Erythroblast (primary cell): ENCODE data around the gene TACR1.

Experiments
- DNase-seq, 2 experiments: peaks; one replicate each; lab custom pipeline; 2025; lab: John Stamatoyannopoulos, UW
- GATA1 ChIP-seq: IDR thresholded peaks from 2 replicates; pipeline ENCODE4 v1.6.1; 2011; ENCODE audit warnings: low read depth, mild to moderate bottlenecking, control low read depth, low read length, moderate library complexity
- POLR2A ChIP-seq: IDR thresholded peaks from 2 replicates; pipeline ENCODE4 v1.6.1; 2011; ENCODE audit warnings: mild to moderate bottlenecking, low read length

The TACR1 gene

DNA sequence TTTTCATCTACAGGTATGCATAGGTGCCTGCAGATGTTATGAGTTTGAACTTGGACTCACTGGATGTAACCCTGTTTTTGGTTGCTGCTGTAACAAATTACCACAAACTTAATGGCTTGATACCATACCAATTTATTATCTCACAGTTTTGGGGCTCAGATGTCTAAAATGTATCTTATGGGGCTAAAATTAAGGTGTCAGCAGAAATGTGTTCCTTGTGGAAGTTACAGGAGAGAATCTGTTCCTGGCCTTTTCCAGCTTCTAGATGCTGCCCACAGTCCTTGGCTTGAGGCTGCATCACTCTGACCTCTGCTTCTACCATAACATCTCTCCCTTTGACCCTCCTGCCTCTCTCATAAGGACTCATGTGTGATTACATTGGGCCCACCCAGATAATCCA, 193.3 kb downstream of the TACR1 start:
- no peak for DNase-seq
- TF ChIP-seq POLR2A (no peak), GATA1 (no peak)

- no peak for DNase-seq
- no peak for TF ChIP-seq POLR2A
- TF ChIP-seq GATA1 = no peak
Measured at GRCh38 chr2:75003773-75004172, 195.5 kb downstream of the TACR1 start.

- DNase-seq = no peak
- no peak for TF ChIP-seq POLR2A
- no peak for TF ChIP-seq GATA1
Measured at GRCh38 chr2:75003276-75003675, 196.0 kb downstream of the TACR1 start.

DNA sequence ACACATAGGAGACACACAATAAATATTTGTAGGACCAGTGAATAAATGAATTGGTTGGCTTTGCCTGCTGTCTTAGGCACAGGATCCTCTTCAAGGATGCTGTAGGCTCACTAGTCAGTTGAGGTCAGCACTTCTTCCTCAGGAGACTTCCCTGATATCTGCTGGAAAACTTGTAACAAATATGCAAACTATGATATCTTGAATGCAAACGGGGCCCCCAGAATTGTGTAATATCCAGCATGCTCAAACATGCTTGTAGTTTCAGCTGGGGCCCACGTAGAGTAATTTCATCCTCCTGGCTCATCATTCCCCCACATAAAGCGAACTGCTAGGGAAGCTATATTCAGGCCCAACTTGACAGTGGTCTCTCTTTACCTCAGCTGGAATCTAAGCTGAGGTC, 197.3 kb downstream of the TACR1 start:
- TF ChIP-seq POLR2A (no peak), GATA1 (no peak)
- no peak for DNase-seq

DNA sequence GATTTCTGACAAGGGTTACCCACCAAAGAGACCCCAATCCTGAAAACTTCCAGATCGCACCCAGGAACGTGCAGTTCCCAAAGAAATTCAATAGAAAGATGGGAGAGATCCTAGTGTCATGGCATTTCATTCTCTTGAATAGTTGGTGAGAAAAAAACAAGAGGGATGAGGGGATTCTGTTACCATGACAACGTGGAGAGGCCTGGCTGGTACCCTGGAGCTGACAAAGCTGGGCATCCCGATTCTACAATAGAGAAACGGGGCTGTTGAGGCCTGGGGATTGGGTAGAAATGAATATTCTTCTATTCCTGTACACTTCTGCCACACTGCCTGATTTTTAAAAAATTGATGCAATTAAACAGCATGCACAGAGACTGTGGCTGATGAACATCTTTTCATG, 199.9 kb downstream of the TACR1 start:
- no peak for DNase-seq
- no peak for TF ChIP-seq GATA1
- TF ChIP-seq POLR2A = no peak
